ENCODE data around the gene GALNTL6. TPM values are rescaled to one million over a fixed set of nuclear protein-coding genes. Genes with fewer than 3 reads are reported as not detected.

Gene GALNTL6
- total and polyA plus RNA-seq, 9 of the 15 experiments (the other 6 are each of a cell fraction or from before 2014, with no cell fraction given): 0.18 to 0.50 (median 0.29) TPM

- peaks cover 0 to 4% of the 10 kb centered on the region in 2 experiments; a peak in 1 of 5 replicates for H3K4me1 ChIP-seq (replicated peaks in 1 of 2; ENCODE audit: control insufficient read depth in 2 of 2, insufficient read depth in 2 of 2, low read length in 2 of 2)
- POLR2A ChIA-PET: interaction anchor here (1.4 kb wide), 1 partner anchor 18 kb away, joined by 3 read pairs; no protein-coding TSS in a partner anchor
- in situ Hi-C loops (cut with MboI): no loop called here
- no peaks in the 10 kb centered on the region for H3K27me3 ChIP-seq (ENCODE audit: control insufficient read depth in 2 of 2, insufficient read depth in 2 of 2, low read length in 2 of 2)
- ATAC-seq (no peak), FAIRE-seq (no peak), DNase-seq (ENCODE audit: extremely low read depth in 1 of 4, low spot score in 3 of 4) (no peak)
- intact Hi-C loops (cut with micrococcal nuclease): no loop called here
- 19% methylated on average over 5 of the region's 5 CpGs for WGBS (ENCODE audit: insufficient coverage, low coverage, missing lambda C conversion rate)
- no peak overlapping the region for H3K4me3 ChIP-seq
- no peaks in the 10 kb centered on the region for H4K20me1 ChIP-seq (replicated peaks; ENCODE audit: control insufficient read depth, insufficient read depth, low read length)
- no peaks in the 10 kb centered on the region for H3K9me3 ChIP-seq (replicated peaks; ENCODE audit: control insufficient read depth, insufficient read depth, low read depth, low read length)
- no peaks in the 10 kb centered on the region for H3K36me3 ChIP-seq (ENCODE audit: control insufficient read depth, insufficient read depth, low read length)
- H2AFZ ChIP-seq (ENCODE audit: low read depth, low read length): no peak overlapping the region
- CTCF ChIA-PET (ENCODE audit: low intra/inter-chr PET ratio): no interaction called here
- H3K9ac ChIP-seq (ENCODE audit: insufficient read depth in 1 of 2, low read depth in 2 of 2, low read length in 2 of 2): no peak overlapping the region
- no peaks in the 10 kb centered on the region for H3K9me1 ChIP-seq (ENCODE audit: control insufficient read depth, insufficient read depth, low read length)
- H3K4me2 ChIP-seq (ENCODE audit: insufficient read depth, low read length): no peak overlapping the region
- BruUV-seq (replicated peaks): no TSS peak
- no peak overlapping the region for H3K27ac ChIP-seq (ENCODE audit: extremely low read depth, low read depth, low read length)
- H3K79me2 ChIP-seq (ENCODE audit: control insufficient read depth, insufficient read depth, low read length): no peaks in the 10 kb centered on the region
- TF ChIP-seq NFIC (IDR thresholded peaks at IDR 0.05) (peak; percentile 38), L3MBTL2 (IDR thresholded peaks at IDR 0.05) (no peak)
These were observed 1114.1 kb downstream of the GALNTL6 start for GRCh38 chr4:172927096-172927814.

- ATAC-seq (no peak), FAIRE-seq (no peak), DNase-seq (ENCODE audit: extremely low read depth in 1 of 4, low spot score in 3 of 4) (no peak)
- intact Hi-C loops (cut with micrococcal nuclease): no loop called here
- H3K79me2 ChIP-seq (ENCODE audit: control insufficient read depth, insufficient read depth, low read length): no peaks in the 10 kb centered on the region
- no peaks in the 10 kb centered on the region for H3K9me1 ChIP-seq (ENCODE audit: control insufficient read depth, insufficient read depth, low read length)
- peaks cover 0 to 4% of the 10 kb centered on the region in 2 experiments; a peak in 1 of 5 replicates for H3K4me1 ChIP-seq (replicated peaks in 1 of 2; ENCODE audit: control insufficient read depth in 2 of 2, insufficient read depth in 2 of 2, low read length in 2 of 2)
- in situ Hi-C loops (cut with MboI): no loop called here
- no peak overlapping the region for H3K9ac ChIP-seq (ENCODE audit: insufficient read depth in 1 of 2, low read depth in 2 of 2, low read length in 2 of 2)
- no TSS peak for BruUV-seq (replicated peaks)
- no peak overlapping the region for H3K27ac ChIP-seq (ENCODE audit: extremely low read depth, low read depth, low read length)
- no peaks in the 10 kb centered on the region for H3K36me3 ChIP-seq (ENCODE audit: control insufficient read depth, insufficient read depth, low read length)
- H3K27me3 ChIP-seq (ENCODE audit: control insufficient read depth in 2 of 2, insufficient read depth in 2 of 2, low read length in 2 of 2): no peaks in the 10 kb centered on the region
- H3K9me3 ChIP-seq (replicated peaks; ENCODE audit: control insufficient read depth, insufficient read depth, low read depth, low read length): no peaks in the 10 kb centered on the region
- H4K20me1 ChIP-seq (replicated peaks; ENCODE audit: control insufficient read depth, insufficient read depth, low read length): no peaks in the 10 kb centered on the region
- POLR2A ChIA-PET: interaction anchor here (1.4 kb wide), 1 partner anchor 17 kb away, joined by 3 read pairs; no protein-coding TSS in a partner anchor
- no peak overlapping the region for H2AFZ ChIP-seq (ENCODE audit: low read depth, low read length)
- H3K4me2 ChIP-seq (ENCODE audit: insufficient read depth, low read length): no peak overlapping the region
- CTCF ChIA-PET (ENCODE audit: low intra/inter-chr PET ratio): no interaction called here
- H3K4me3 ChIP-seq: no peak overlapping the region
- TF ChIP-seq CEBPZ (IDR thresholded peaks at IDR 0.05; ENCODE audit: borderline replicate concordance, low read depth, low read length) (no peak), GATA2 (CRISPR knock-in tag; IDR thresholded peaks at IDR 0.05) (no peak), HDAC3 (IDR thresholded peaks at IDR 0.05; ENCODE audit: borderline replicate concordance, partially characterized antibody) (no peak), KAT8 (IDR thresholded peaks at IDR 0.05; ENCODE audit: low read depth) (no peak), NFE2 (IDR thresholded peaks at IDR 0.05; ENCODE audit: low read depth) (no peak), ZEB2 (IDR thresholded peaks at IDR 0.05) (no peak), ZNF717 (CRISPR knock-in tag; IDR thresholded peaks at IDR 0.05) (no peak), MYC (IDR thresholded peaks at IDR 0.05; ENCODE audit: low read depth, low read length) (no peak), MYC (CRISPR knock-in tag; IDR thresholded peaks at IDR 0.05; ENCODE audit: borderline replicate concordance, low read depth) (no peak), MCM7 (IDR thresholded peaks at IDR 0.05) (no peak), DIDO1 (tag; IDR thresholded peaks at IDR 0.05; ENCODE audit: low read depth) (no peak), TOE1 (IDR thresholded peaks at IDR 0.05; ENCODE audit: borderline replicate concordance) (no peak), TOE1 (CRISPR knock-in tag; IDR thresholded peaks at IDR 0.05; ENCODE audit: borderline replicate concordance, low read depth) (no peak)
These were observed 1115.1 kb downstream of the GALNTL6 start for GRCh38 chr4:172928347-172928746.

Measured in K562 (cell line).